ENCODE results near the gene AVEN. TPM values are rescaled to one million over a fixed set of nuclear protein-coding genes. Genes with fewer than 3 reads are reported as not detected.

AVEN gene
- total and polyA plus RNA-seq, 2 of the 13 experiments (the other 11 are each of a cell fraction or from before 2014, with no cell fraction given) = 4.4 to 17.5 TPM

- no peak for ATAC-seq
These were observed 135.3 kb downstream of the AVEN start for GRCh38 chr15:33903661-33904060.

More at GRCh38 chr15:33903661-33904060, 135.3 kb downstream of the AVEN start:
- BruUV-seq (replicated peaks) = no TSS peak
- no peak overlapping the region for H3K4me2 ChIP-seq (ENCODE audit: low read depth, low read length)
- WGBS (ENCODE audit: low lambda C conversion rate) = 77% methylated on average over 2 of the region's 2 CpGs
- in situ Hi-C loops (cut with HindIII; ENCODE audit: extremely low pct_ligation_motif_present, low pct_unique_long_range_greater_than_20kb) = no loop called here
- no peak overlapping the region for H3K9ac ChIP-seq (ENCODE audit: insufficient read depth, low read depth, low read length)
- no peaks in the 10 kb centered on the region; a peak in 1 of 5 replicates for H3K27me3 ChIP-seq (ENCODE audit: control insufficient read depth in 1 of 2, insufficient read depth in 2 of 2, low read length in 2 of 2)
- no peaks in the 10 kb centered on the region for H3K4me1 ChIP-seq (ENCODE audit: insufficient read depth, low read length)
- DNase-seq (ENCODE audit: low spot score) (no peak), FAIRE-seq (no peak)
- ChIA-PET POLR2A (no interaction called here), CTCF (ENCODE audit: low intra/inter-chr PET ratio, low total read pairs) (no interaction called here)
- no peaks in the 10 kb centered on the region for H3K79me2 ChIP-seq (ENCODE audit: insufficient read depth, low read length)
- H3K27ac ChIP-seq (ENCODE audit: extremely low read length, insufficient read depth, low read length) = no peak overlapping the region
- H3K9me3 ChIP-seq (ENCODE audit: low read length) = no peaks in the 10 kb centered on the region
- no peaks in the 10 kb centered on the region for H4K20me1 ChIP-seq (ENCODE audit: insufficient read depth, low read length)
- TF ChIP-seq SETDB1 (CRISPR knock-in tag; IDR thresholded peaks at IDR 0.05; ENCODE audit: borderline replicate concordance) = no peak
- no peak for TF ChIP-seq MTF2 (CRISPR knock-in tag; IDR thresholded peaks at IDR 0.05; ENCODE audit: borderline replicate concordance)
- TF ChIP-seq ZNF776 (CRISPR knock-in tag; IDR thresholded peaks at IDR 0.05) = no peak
- no peak for TF ChIP-seq RNF219 (CRISPR knock-in tag; IDR thresholded peaks at IDR 0.05)
- no peak for TF ChIP-seq HES4 (CRISPR knock-in tag; IDR thresholded peaks at IDR 0.05; ENCODE audit: borderline replicate concordance)
- TF ChIP-seq HHEX (CRISPR knock-in tag; IDR thresholded peaks at IDR 0.05) = no peak
- TF ChIP-seq ATF2 (CRISPR knock-in tag; IDR thresholded peaks at IDR 0.05) = no peak
- TF ChIP-seq KDM6A (CRISPR knock-in tag; IDR thresholded peaks at IDR 0.05; ENCODE audit: low read depth) = no peak
- no peak for TF ChIP-seq ZNF33B (CRISPR knock-in tag; IDR thresholded peaks at IDR 0.05)
- TF ChIP-seq TOPORS (CRISPR knock-in tag; IDR thresholded peaks at IDR 0.05) = no peak
- no peak for TF ChIP-seq FOSL1 (CRISPR knock-in tag; IDR thresholded peaks at IDR 0.05; ENCODE audit: borderline replicate concordance)
- no peak for TF ChIP-seq ZMYM2 (CRISPR knock-in tag; IDR thresholded peaks at IDR 0.05)
- TF ChIP-seq ZNF557 (CRISPR knock-in tag; IDR thresholded peaks at IDR 0.05) = no peak
- no peak for TF ChIP-seq BRD4 (CRISPR knock-in tag; IDR thresholded peaks at IDR 0.05)
- no peak for TF ChIP-seq ZSCAN30 (CRISPR knock-in tag; IDR thresholded peaks at IDR 0.05)
- no peak for TF ChIP-seq RFXANK (CRISPR knock-in tag; IDR thresholded peaks at IDR 0.05)
- TF ChIP-seq SRF (IDR thresholded peaks at IDR 0.05; ENCODE audit: low read depth, low read length) = no peak
- no peak for TF ChIP-seq CCAR2 (optimal IDR thresholded peaks at IDR 0.05; ENCODE audit: low read depth, low read length)
- no peak for TF ChIP-seq NR0B2 (CRISPR knock-in tag; IDR thresholded peaks at IDR 0.05)
- intact Hi-C loops (cut with micrococcal nuclease; ENCODE audit: unreplicated experiment) = no loop called here
- H2AFZ ChIP-seq (ENCODE audit: low read length) = no peak overlapping the region
- no peak overlapping the region for H3K4me3 ChIP-seq (replicated peaks in 1 of 3; ENCODE audit: insufficient read depth in 1 of 3, low read depth in 2 of 3, low read length in 3 of 3)
- no peaks in the 10 kb centered on the region for H3K36me3 ChIP-seq (replicated peaks in 1 of 2; ENCODE audit: control insufficient read depth in 1 of 2, insufficient read depth in 2 of 2, low read length in 2 of 2)

Data from HepG2 (cell line).